ENCODE data around the gene RAB21.

DNA sequence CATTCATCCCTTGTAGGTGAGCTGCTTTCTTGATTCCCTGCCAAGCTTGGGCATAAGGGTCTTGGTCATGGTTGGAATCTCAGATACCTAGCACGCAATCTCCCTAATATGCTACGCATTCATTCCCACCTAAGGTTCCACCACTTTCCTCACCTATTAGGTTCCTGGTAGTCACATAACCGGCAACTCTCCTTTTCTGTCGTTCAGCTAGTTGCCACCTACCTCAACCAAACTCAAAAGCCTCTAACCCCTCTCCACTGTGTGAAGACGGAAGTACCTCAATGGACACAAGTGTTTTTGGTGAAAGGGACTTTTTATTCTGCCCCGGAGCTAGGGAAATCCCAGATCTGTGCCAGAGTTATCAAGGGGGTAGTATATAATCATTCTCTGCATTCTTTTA, 83.6 kb downstream of the RAB21 start:
- TF ChIP-seq POLR2A (IDR thresholded peaks at IDR 0.05; ENCODE audit: low read depth, low read length) = no peak
- no peak for TF ChIP-seq POLR2AphosphoS5 (IDR thresholded peaks at IDR 0.05; ENCODE audit: low read depth, low read length)
- no peak for TF ChIP-seq TAF1 (IDR thresholded peaks at IDR 0.05; ENCODE audit: low read depth, low read length)
- no peak for TF ChIP-seq POU2F2 (IDR thresholded peaks at IDR 0.05; ENCODE audit: low read depth, low read length)
